Stimulated activated CD8-positive, alpha-beta memory T cell treated with anti-CD3 and anti-CD28 coated beads, Interleukin-12 subunit alpha, Interleukin-12 subunit beta, amount 100 ng/mL, for 4 hours (primary cell): ENCODE results near the gene RAB5IF.
A peak's percentile ranks its signal among the peaks of the same experiment; 100 is the strongest.
"Not testable (repeated sequence)": the region's sequence is repeated elsewhere in the genome, so short reads cannot be mapped to it uniquely, and the experiment has no call there.

Experiments
- DNase-seq: peaks from one replicate; pipeline ENCODE4 v3.0.0-alpha.2; 2020; ENCODE audit warnings: low read depth

Gene RAB5IF

GRCh38 chr20:36629719-36630681 lies 24.4 kb downstream of the RAB5IF start:
- peak; percentile 30 for DNase-seq

GRCh38 chr20:36631646-36632045 lies 26.1 kb downstream of the RAB5IF start:
- no peak for DNase-seq

- DNase-seq: no peak
These were observed 26.5 kb downstream of the RAB5IF start for GRCh38 chr20:36632147-36632486.

- DNase-seq: no peak
These were observed 27.1 kb downstream of the RAB5IF start for GRCh38 chr20:36632487-36633284.

GRCh38 chr20:36633285-36633772 lies 27.8 kb downstream of the RAB5IF start:
- DNase-seq: no peak

GRCh38 chr20:36634342-36634741 lies 28.8 kb downstream of the RAB5IF start:
- no peak for DNase-seq

GRCh38 chr20:36638876-36639400 lies 33.4 kb downstream of the RAB5IF start:
- DNase-seq: not testable (repeated sequence)

- no peak for DNase-seq
These were observed 35.9 kb downstream of the RAB5IF start for GRCh38 chr20:36641506-36641843.

- DNase-seq: no peak
These were observed 36.6 kb downstream of the RAB5IF start for GRCh38 chr20:36642136-36642535.

GRCh38 chr20:36644032-36644705 lies 38.6 kb downstream of the RAB5IF start:
- DNase-seq: peak; percentile 50

- DNase-seq: no peak
These were observed 39.1 kb downstream of the RAB5IF start for GRCh38 chr20:36644706-36645095.

- DNase-seq: no peak
These were observed 39.8 kb downstream of the RAB5IF start for GRCh38 chr20:36645353-36645752.

- DNase-seq: peak; percentile 52
These were observed 40.4 kb downstream of the RAB5IF start, which contains the start of gene SLA2 for GRCh38 chr20:36645998-36646397. TSS of gene SLA2 (minus strand) at chr20:36646196. CDS start at chr20:36641335, 4,861 bp downstream.

- no peak for DNase-seq
These were observed 41.1 kb downstream of the RAB5IF start for GRCh38 chr20:36646678-36647077.

- no peak for DNase-seq
These were observed 41.9 kb downstream of the RAB5IF start for GRCh38 chr20:36647196-36648121.

GRCh38 chr20:36653456-36653855 lies 47.9 kb downstream of the RAB5IF start:
- DNase-seq: no peak

GRCh38 chr20:36654506-36654905 lies 48.9 kb downstream of the RAB5IF start:
- DNase-seq: no peak

- no peak for DNase-seq
These were observed 49.4 kb downstream of the RAB5IF start for GRCh38 chr20:36655004-36655403.

- no peak for DNase-seq
These were observed 51.2 kb downstream of the RAB5IF start for GRCh38 chr20:36656733-36657132.

GRCh38 chr20:36658300-36658699 lies 52.7 kb downstream of the RAB5IF start:
- DNase-seq: no peak
